ENCODE measurements around the gene UBTD1. TPM values are rescaled to one million over a fixed set of nuclear protein-coding genes. Genes with fewer than 3 reads are reported as not detected.

UBTD1 gene
- total and polyA plus RNA-seq, 8 donors: 16.6 to 41.0 (median 20.6) TPM

GRCh38 chr10:97529685-97530465 lies 31.2 kb downstream of the UBTD1 start:
- no peak overlapping the region for H3K27ac ChIP-seq
- H3K4me3 ChIP-seq: no peak overlapping the region
- ATAC-seq (no peak), DNase-seq (no peak)
- no peak for TF ChIP-seq CTCF (IDR thresholded peaks at IDR 0.05)
- intact Hi-C loops (cut with DNase I): no loop called here
- no peaks in the 10 kb centered on the region for H3K4me1 ChIP-seq
- no peaks in the 10 kb centered on the region for H3K27me3 ChIP-seq
- no peaks in the 10 kb centered on the region for H3K9me3 ChIP-seq
- no peaks in the 10 kb centered on the region for H3K36me3 ChIP-seq

GRCh38 chr10:97531401-97531986 lies 32.8 kb downstream of the UBTD1 start:
- ATAC-seq: peak; percentile 19
- no peaks in the 10 kb centered on the region for H3K36me3 ChIP-seq
- TF ChIP-seq CTCF (IDR thresholded peaks at IDR 0.05): no peak
- no peak overlapping the region for H3K27ac ChIP-seq
- H3K9me3 ChIP-seq: no peaks in the 10 kb centered on the region
- H3K27me3 ChIP-seq: no peaks in the 10 kb centered on the region
- no peak for DNase-seq
- H3K4me1 ChIP-seq: no peaks in the 10 kb centered on the region
- intact Hi-C loops (cut with DNase I): no loop called here
- no peak overlapping the region for H3K4me3 ChIP-seq

- Histone ChIP-seq H3K4me1 (no peaks in the 10 kb centered on the region), H3K4me3 (no peak overlapping the region), H3K27ac (no peak overlapping the region), H3K9me3 (no peaks in the 10 kb centered on the region), H3K36me3 (no peaks in the 10 kb centered on the region), H3K27me3 (no peaks in the 10 kb centered on the region)
- peak; percentile 42 for ATAC-seq
- DNase-seq: no peak
- intact Hi-C loops (cut with DNase I): no loop called here
- no peak for TF ChIP-seq CTCF (IDR thresholded peaks at IDR 0.05)
These were observed 34.4 kb downstream of the UBTD1 start for GRCh38 chr10:97532935-97533671.

GRCh38 chr10:97533888-97534287 lies 35.2 kb downstream of the UBTD1 start:
- Histone ChIP-seq H3K4me3 (no peak overlapping the region), H3K4me1 (no peaks in the 10 kb centered on the region), H3K9me3 (no peaks in the 10 kb centered on the region), H3K27ac (no peak overlapping the region), H3K36me3 (no peaks in the 10 kb centered on the region), H3K27me3 (no peaks in the 10 kb centered on the region)
- ATAC-seq (no peak), DNase-seq (no peak)
- intact Hi-C loops (cut with DNase I): no loop called here
- no peak for TF ChIP-seq CTCF (IDR thresholded peaks at IDR 0.05)

GRCh38 chr10:97534746-97535367 lies 36.1 kb downstream of the UBTD1 start:
- no peak overlapping the region for H3K4me3 ChIP-seq
- ATAC-seq (peak; percentile 45), DNase-seq (no peak)
- intact Hi-C loops (cut with DNase I): no loop called here
- H3K27me3 ChIP-seq: no peaks in the 10 kb centered on the region
- peak; percentile 22 to 52 for TF ChIP-seq CTCF (IDR thresholded peaks at IDR 0.05)
- no peak overlapping the region for H3K27ac ChIP-seq
- peaks cover 2 to 3% of the 10 kb centered on the region in 2 donors for H3K4me1 ChIP-seq
- no peaks in the 10 kb centered on the region for H3K9me3 ChIP-seq
- no peaks in the 10 kb centered on the region for H3K36me3 ChIP-seq

Data from left lung (tissue), 10 donors.